ENCODE data around the gene AARS2.
"Not testable (repeated sequence)": the region's sequence is repeated elsewhere in the genome, so short reads cannot be mapped to it uniquely, and the experiment has no call there.

AARS2 gene

GRCh38 chr6:44328203-44328602 lies 15.1 kb upstream of the AARS2 start:
- not testable (repeated sequence) for DNase-seq

GRCh38 chr6:44327760-44328159 lies 14.6 kb upstream of the AARS2 start:
- DNase-seq = no peak

GRCh38 chr6:44327096-44327495 lies 13.9 kb upstream of the AARS2 start:
- DNase-seq = no peak

GRCh38 chr6:44321210-44321609 lies 8.1 kb upstream of the AARS2 start:
- no peak for DNase-seq

GRCh38 chr6:44317136-44317631 lies 4.0 kb upstream of the AARS2 start:
- DNase-seq = not testable (repeated sequence)

GRCh38 chr6:44316481-44316880 lies 3.3 kb upstream of the AARS2 start:
- DNase-seq = no peak

- DNase-seq = no peak
Measured at GRCh38 chr6:44315951-44316350, 2.8 kb upstream of the AARS2 start.

- no peak for DNase-seq
Measured at GRCh38 chr6:44315516-44315915, 2.4 kb upstream of the AARS2 start.

- not testable (repeated sequence) for DNase-seq
Measured at GRCh38 chr6:44314657-44315056, 1.5 kb upstream of the AARS2 start.

GRCh38 chr6:44311767-44312166 lies 1.4 kb downstream of the AARS2 start:
- DNase-seq = no peak

- DNase-seq = no peak
Measured at GRCh38 chr6:44311304-44311703, 1.8 kb downstream of the AARS2 start.

GRCh38 chr6:44310241-44310640 lies 2.9 kb downstream of the AARS2 start:
- no peak for DNase-seq

- no peak for DNase-seq
Measured at GRCh38 chr6:44309631-44310030, 3.5 kb downstream of the AARS2 start.

- no peak for DNase-seq
Measured at GRCh38 chr6:44309092-44309491, 4.1 kb downstream of the AARS2 start.

GRCh38 chr6:44307217-44307616 lies 5.9 kb downstream of the AARS2 start:
- DNase-seq = no peak

- no peak for DNase-seq
Measured at GRCh38 chr6:44306710-44307109, 6.4 kb downstream of the AARS2 start.

- no peak for DNase-seq
Measured at GRCh38 chr6:44305200-44305725, 7.9 kb downstream of the AARS2 start.

- no peak for DNase-seq
Measured at GRCh38 chr6:44304282-44305199, 8.6 kb downstream of the AARS2 start.

- DNase-seq = no peak
Measured at GRCh38 chr6:44303842-44304241, 9.3 kb downstream of the AARS2 start.

- no peak for DNase-seq
Measured at GRCh38 chr6:44302856-44303255, 10.3 kb downstream of the AARS2 start.

GRCh38 chr6:44301782-44302564 lies 11.2 kb downstream of the AARS2 start:
- no peak for DNase-seq

GRCh38 chr6:44301106-44301505 lies 12.0 kb downstream of the AARS2 start:
- DNase-seq = no peak

GRCh38 chr6:44300292-44300823 lies 12.8 kb downstream of the AARS2 start:
- no peak for DNase-seq

All from NCI-H2029 (cell line).